GM19324 (cell line): Measurements from ENCODE around the gene DNMT3A.
A peak's percentile ranks its signal among the peaks of the same experiment; 100 is the strongest.
"Not testable (repeated sequence)": the region's sequence is repeated elsewhere in the genome, so short reads cannot be mapped to it uniquely, and the experiment has no call there.

Experiments
- ATAC-seq: cut with Tn5 transposase; IDR thresholded peaks from one replicate; pipeline ENCODE4 v1.9.1; 2021; ENCODE audit warnings: mild to moderate bottlenecking, moderate library complexity; ENCODE audit not compliant: unreplicated experiment, low FRiP score

DNMT3A gene

DNA sequence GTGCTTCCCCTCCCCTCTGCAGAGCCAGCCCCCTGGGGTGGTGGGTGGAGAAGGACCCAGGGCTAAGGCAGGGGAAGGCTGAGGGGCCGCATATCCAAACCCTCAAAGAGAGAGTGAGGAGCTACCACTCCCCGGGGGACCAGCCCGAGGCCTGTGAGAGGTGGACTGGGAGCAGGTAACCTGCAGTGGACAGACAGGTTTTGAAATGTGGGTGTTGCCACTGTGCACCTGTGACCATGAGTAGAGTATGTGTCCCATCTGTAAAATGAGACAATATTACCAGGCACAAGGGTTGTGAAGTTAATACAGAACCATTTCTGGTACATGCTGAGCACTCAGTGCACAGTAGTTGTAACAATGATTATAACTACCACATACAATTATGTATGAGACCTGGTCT, 122.1 kb downstream of the DNMT3A start:
- ATAC-seq, result no peak

DNA sequence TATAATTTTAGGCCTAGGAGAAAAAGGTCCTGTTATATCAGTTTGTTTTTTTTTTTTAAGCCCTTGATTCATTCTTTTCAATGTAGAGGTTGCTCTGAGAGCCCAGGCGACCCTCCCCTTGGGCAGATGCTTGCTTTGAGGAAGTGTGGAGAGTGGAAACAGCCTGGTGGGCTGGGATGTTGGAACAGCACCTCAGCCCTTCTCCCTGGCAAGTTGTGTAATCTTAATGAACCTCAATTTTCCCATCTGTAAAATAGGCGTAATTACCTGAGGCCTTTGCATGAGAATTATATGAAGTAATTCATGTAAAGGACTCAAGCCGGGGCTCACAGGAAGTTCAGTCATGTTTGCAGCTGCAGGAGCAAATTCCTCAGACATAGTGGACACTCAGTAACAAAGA, 123.6 kb downstream of the DNMT3A start:
- no peak for ATAC-seq

DNA sequence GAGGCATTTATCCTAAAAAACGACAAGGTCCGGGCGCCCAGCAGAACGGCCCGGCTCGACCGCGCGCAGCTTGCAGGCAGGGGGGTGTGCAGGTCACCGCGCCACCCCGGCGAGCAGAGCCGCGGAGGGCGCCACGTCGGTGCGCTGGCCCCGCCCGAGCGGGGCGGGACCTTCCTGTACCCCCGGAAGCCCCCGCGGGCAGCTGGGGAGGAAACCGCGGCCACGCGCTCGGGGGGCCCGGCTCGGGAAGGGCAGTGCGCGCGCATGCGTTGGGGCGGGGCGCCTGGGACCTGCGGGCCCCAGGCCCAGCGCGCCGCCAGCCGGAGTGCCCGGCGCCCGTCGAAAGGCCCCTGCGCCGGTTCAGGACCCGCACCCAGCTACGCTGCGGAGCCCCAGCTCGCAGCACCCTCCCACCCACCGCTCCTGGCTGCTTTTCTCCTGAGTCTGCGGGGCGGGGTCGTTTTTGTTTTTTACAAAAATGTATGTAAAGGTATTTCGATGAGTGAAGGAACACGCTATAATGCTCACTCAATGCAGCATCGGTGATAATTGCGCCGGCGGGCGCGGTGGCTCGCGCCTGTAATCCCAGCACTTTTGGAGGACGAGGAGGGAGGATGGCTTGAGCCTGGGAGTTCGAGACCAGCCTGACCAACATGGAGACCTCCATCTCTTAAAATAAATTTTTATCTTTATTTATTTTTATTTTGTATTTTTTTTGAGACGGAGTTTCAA, 125.6 kb downstream of the DNMT3A start:
- peak; percentile 68 for ATAC-seq

DNA sequence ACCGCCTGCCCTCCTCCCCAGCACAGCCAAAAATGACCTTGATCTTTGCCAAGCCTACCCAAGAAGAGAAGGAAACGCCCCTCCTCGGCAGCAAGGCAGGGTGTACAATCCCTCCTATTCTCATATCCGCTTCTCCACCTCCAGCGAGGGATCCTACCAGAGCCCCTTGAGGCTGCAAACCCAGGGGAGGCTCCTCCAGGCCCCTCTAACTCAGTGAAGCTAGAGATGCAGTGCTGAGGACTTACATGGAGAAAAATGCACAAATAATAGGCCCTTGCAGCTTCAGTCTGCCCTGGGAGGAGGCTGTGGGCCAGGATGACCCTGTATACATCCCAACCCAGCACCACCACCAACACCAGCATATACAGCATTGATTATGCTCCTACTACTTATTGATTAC, 126.5 kb downstream of the DNMT3A start:
- no peak for ATAC-seq

DNA sequence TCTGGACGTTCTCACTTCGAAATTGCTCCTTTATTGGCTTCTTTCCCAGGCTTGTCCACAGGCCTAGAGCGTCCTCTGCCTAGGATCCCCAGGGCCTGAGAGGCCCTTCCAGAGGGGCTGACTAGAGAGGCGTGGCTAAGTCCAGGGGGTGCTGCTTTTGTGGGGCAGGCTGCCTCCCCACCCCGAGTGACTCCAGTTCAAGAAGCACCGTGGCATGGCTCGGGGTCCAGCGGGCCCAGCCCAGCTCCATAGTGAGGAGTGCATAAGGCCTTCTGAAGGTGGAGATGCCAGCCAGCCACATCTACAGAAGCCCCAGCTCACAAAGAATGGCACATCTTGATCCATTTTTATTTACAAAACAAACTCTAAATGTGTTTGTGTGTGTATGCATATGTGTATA, 128.5 kb downstream of the DNMT3A start:
- no peak for ATAC-seq

DNA sequence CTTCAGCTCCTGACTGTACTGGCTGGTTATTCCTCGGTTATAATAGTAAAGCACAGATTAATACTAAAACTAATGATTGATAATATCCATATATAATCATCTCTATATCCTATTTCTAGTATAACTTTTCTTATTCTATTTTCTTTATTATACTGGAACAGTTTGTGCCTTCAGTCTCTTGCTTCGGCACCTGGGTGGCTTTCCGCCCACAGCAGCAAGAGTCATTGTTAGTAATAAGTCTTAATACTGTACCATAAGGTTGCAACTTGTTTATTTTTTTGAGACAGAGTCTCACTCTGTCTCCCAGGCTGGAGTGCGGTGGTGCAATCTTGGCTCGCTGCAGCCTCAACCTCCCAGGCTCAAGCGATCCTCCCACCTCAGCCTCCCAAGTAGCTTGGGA, 130.8 kb downstream of the DNMT3A start:
- ATAC-seq, result not testable (repeated sequence)

DNA sequence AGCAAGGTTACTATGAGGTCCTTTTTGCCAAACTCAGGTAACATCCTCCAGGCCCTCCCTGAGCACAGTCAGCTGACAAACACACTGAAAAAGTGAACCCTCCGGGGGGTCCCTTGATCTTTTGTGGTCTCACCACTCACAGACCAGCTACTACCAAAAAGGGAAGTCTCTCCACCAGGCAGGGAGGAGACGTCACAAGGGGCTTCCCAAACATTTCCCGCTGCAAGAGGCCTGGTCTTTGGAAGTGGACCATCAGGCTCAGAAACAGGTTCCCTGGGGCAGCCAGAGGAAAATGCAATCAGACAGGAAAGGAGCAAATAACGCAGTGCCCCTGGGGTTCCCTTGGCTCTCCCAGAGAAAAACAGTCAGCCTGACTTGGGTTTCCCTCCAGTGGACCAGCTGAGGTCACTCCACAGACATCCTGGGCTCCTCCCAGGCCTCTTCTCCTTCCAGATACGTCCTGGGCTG, 134.6 kb downstream of the DNMT3A start:
- no peak for ATAC-seq

DNA sequence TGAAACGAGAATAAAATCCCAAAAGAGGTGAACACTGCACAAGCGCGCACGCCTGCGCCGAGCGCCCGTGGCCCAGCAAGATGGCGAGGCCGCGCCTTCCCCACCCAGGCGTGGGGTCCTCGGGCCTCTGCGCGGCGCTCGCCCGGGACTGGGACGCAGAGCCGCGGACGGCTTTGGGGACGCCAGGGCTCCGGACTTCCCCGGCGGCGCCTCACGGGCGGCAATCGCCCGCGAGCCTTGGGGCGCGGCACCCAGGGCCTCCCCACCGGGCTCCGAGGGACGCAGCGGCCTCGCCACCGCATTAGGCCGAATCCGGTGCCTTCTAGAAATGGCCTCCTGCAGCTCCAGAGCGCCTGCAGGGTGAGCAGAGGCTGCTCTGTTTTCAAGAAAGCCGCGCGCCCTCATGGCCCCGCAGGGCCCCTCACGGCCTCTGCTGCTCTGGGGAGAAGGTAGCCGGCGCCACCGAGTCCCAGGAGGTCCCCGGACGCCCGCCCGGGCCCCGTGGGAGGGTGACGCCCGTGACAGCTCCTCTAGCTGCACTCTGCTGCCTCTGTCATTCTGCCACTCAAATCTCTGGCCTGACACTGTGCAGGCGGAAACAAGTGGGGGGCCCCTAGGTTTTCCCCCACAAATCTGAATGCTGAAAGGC, 137.4 kb downstream of the DNMT3A start:
- ATAC-seq, result no peak

DNA sequence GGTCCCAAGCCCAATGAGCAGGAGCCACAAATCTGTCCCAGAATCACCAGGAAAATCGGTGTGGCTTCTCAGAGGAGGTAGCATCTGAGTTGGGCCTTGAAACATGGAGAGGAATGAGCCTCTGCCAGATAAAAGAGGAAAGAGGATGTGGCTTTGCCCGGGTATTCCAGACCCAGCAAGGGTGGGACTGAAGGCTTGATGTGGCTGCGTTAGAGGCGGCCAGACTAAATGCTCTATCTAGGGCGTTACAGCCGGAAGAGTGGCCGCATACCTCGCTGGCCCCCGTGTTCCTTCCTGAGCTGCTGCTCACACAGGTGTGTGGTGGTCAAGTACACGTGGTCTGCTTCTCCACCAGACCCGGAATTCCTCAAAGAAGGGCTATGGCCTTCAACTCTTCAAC, 139.4 kb downstream of the DNMT3A start:
- ATAC-seq, result no peak

DNA sequence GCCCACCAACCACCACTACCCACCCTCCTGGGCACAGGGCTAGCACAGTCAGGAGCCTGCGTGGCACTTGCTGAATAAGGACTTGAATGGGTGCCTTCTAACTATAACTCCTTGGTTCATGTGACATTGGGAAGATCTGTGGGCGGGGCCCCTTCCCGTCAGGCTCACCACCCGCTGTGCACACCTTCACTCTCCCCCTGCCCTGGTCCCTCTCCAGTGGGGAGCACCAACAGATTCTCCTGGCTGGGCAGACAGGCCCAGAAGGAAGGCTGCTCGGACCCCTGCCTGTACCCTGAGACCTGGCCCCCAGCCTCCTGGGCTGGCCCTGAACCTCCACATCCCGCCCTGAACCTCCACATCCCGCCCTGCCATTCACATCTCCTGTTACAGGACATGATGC, 139.9 kb downstream of the DNMT3A start:
- ATAC-seq, result no peak

DNA sequence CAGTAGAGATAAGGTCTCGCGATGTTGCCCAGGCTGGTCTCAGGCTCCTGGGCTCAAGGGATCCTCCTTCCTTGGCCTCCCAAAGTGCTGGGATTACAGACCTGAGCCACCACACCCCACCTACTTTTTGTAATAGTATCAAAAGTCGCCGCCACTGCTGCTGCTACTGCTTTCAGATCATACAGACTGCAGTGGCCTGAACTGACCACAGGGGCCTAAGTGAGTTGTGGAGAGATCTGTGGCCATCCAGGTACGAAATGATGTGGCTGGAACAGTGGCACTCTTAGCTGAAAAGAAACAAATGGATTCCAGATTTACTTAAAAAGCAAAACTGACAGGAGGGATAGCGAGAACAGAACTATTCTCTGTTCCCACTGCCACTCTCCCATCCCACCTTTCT, 140.5 kb downstream of the DNMT3A start:
- ATAC-seq, result no peak

DNA sequence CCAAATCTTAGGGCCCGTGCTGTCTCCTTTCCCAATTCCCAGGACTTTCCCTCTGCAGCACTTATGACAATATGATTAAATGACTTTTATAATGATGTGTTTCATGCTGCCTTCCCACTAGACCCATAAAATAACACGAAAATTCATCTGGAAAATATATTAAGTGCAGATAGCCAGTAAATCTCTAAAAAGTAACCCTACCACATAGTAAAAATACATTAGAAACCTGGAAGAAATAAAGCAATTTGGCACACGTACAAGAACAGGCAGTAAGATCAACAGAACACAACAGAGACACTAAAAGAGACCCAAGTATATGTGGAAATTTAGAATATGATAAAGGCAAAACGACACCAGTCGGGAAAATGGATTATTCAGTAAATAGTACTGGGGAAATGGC, 143.1 kb downstream of the DNMT3A start:
- no peak for ATAC-seq

DNA sequence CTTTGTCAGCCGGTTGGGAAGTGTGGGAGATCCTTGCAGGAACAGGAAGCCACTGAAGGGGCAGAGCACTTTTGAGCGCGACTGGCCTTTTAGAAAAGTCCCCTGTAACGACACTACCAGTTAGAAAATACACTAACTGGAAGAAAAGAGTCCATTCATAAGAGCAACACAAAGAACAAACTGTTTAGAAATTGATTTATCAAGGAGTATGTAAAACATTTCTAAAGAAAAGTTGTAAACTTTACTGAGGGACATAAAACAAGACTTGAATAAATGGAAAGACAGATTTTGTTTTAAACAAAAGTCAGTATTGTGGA, 143.6 kb downstream of the DNMT3A start:
- ATAC-seq, result no peak

DNA sequence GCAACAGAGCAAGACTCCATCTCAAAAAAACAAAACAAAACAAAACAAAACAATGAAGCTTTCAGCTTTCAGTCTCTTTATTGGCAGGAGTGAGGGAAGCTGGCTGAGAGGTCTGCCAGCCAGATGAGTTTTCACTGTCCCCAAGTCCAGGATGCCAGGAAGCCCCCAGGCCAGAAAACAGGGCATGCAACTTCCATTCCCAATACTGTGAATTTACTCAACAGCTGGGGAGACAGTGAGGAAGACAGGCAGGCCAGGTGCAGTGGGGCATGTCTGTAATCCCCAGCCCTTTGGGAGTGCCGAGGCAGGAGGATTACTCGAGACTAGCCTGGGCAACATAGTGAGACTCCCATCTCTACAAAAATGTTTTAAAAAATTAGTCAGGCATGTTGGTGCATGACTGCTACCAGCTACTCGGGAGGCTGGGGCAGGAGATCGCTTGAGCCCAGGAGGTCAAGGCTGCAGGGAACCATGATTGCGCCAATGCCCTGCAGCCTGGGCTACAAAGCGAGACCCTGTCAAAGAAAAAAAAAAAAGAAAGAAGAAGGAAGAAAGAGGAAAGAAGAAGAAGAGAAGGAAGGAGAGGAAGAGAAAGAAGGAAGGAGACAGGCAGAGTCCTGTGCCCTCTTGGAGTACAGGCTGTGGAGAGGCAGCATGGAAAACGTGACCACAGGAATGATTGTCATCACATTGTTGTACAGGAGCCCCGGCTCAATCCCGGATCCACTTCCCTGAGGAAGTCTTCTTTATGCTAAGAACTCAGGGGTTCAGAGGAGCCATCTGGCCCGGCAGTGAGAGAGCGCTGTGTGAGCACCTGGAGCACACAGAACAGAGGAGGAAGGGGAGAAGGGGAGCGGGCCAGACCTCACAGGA, 144.2 kb downstream of the DNMT3A start:
- ATAC-seq, result no peak

DNA sequence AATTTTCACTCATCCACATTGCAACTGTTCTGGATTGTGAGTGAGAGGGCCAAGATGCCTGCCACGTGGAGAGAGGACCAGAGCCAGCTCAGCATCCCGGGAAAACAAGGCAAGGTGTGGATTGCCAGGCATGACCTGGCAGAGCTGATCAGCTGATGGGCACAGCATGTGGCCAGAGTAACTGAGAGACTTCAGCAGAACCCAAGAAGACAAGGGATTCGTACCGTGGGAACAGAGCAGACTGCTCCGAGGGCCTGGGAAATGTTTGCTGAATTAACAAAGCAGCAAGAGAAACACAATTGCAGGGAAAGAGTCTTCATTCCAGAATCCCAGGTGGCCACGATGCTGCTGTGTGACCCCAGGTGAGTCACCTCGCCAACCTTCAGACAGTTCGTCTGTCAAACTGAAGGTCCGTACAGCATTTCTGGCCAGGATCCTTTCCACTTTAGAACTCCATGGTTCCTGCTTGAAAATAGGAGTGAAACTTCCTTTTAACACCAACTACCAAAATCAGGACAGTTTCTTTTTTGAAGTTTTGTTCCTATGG, 147.1 kb downstream of the DNMT3A start:
- no peak for ATAC-seq

DNA sequence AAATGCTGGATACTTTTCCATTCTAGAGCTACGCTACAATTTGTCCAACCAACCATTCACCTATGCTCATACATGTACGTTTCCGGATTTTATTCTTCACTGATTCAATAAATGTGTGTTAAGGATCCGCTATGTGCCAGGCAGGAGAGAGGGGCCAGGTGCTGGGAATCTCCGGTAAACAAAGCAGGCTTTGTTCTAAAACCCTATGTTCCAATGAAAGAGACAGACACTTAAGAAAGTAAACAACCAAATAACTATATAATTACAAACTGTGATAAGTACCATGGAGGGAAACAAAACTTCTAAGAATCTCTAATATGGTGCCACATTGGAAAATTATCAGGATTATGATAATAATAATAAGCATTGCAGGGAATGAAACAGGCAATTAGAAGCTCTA, 151.2 kb downstream of the DNMT3A start:
- ATAC-seq, result no peak

DNA sequence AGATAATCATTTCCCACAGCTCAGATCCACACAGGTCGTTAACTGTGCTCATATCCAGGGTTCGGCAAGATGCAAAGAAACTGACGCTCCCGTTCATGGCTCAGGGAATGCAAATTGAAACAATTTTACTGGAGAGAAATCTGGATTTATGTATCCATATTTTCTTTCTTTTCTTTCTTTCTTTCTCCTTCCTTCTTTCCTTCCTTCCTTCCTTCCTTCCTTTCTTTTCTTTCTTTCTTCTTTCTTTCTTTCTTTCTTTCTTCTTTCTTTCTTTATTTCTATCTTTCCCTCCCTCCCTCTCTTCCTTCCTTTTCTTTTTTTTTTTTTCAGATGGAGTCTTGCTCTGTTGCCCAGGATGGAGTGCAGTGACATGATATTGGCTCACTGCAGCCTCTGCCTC, 153.3 kb downstream of the DNMT3A start:
- ATAC-seq, result no peak

DNA sequence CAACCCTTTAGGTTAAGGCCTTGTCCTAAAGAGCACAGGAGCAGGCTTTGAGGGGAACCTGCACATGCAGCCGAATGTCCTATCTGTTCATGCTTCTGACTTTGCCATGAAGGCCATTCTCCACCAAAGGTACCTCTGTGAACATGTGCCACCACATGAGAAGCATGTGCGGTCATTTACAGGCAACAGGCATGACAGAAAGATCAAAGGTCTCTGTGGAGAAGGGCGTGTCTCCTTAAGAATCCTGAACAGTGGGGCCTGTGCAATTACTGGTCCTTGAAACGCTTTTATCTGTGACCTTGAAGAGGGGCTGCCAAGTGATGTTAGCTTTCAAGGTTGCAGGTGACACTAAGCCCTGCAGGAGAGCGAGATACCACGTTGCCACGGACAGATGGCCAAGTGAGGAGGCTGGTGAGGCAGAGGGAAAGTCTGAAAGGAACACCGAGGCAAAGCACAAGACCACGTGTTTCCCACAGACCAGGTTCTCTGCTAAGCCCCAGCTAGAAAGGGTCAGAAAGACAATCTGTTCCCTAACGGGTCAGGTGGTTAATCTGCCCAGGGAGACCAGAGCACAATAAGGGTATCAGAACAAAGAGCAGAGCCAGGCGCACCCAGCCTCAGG, 153.9 kb downstream of the DNMT3A start:
- ATAC-seq, result no peak

DNA sequence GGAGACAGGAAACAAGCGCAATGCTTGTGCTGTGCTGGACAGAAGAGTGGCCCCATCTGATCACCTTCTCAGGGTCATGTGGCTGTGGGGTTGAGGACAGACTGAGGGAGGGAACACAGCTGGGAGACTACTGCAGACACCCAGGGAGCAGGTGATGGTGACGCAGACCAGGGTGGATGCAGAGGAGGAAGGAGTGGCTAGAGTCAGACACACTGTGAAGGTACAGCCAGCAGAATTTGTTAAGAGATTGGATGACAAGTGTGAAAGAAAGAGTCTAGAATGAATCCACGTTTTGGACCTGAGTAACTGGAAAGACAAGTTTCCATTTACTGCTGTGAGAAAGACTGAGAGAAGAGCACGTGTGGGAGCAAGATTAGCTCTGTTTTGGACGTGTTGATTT, 157.5 kb downstream of the DNMT3A start:
- no peak for ATAC-seq

DNA sequence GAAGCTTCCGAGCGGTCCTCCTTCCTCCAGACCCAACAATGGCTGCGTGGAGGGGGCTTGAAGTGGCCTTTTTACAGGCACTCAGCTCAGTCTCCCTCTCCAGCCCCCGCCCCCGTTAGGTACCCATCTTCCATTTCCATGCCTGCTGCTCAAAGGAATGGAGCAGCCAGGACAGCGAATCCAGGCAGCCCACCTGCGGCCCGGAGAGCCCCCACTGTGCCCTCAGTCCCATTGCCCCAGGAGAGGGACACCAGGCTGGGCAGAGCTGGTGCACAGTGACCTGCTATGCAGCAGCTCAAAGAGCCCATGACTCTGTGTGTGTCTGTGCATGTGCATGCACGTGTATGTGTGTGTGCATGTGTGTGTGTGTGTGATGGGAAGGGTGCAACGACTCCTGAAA, 162.7 kb downstream of the DNMT3A start:
- ATAC-seq, result no peak
